GM13977 (cell line): ENCODE data around the gene DMD.

Experiments
- DNase-seq: peaks from one replicate; pipeline ENCODE4 v3.0.0; 2012; ENCODE audit warnings: low spot score
- CTCF ChIP-seq: IDR thresholded peaks from 2 replicates; pipeline ENCODE4 v1.5.1; 2012; ENCODE audit warnings: mild to moderate bottlenecking, control low read depth; ENCODE audit not compliant: insufficient read depth; ENCODE audit errors: extremely low read depth, missing control alignments
- in situ Hi-C: fragments of 300-500 bp; cut with MboI; formaldehyde crosslinking; loops from one replicate; pipeline ENCODE4 v1.12.0; 2022; ENCODE audit warnings: low sequenced_read_pairs, low pct_unique_long_range_greater_than_20kb, mixed read lengths, inconsistent platforms; ENCODE audit not compliant: unreplicated experiment

DMD gene

DNA sequence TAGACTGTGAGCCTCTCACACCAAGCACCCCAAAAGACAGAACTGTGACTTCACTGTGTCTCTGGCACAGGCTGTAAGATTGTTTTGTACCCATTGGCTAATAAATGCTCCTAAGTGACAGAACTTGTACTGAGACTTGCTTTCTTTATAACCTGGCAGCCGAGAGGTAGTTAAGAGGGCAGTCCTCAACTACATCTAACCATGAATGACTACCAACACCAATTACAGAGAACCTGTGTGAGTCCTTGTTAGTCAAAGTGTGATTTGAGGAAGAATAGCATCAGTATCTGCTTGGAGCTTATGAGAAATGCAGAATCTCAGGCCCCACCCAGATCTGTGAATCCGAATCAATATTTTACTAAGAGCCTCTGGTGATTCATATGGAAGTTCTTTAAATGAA, 1985.5 kb downstream of the DMD start:
- TF ChIP-seq CTCF = no peak
- DNase-seq = no peak
- in situ Hi-C loops = no loop called here

GRCh38 chrX:31224381-31225012, 1986.9 kb downstream of the DMD start:
- in situ Hi-C loops = loop anchor here (25.0 kb wide), 1 partner anchor 438 kb away; no protein-coding TSS in a partner anchor
- TF ChIP-seq CTCF = no peak
- no peak for DNase-seq

- DNase-seq = peak; percentile 31
- no peak for TF ChIP-seq CTCF
- in situ Hi-C loops = loop anchor here (25.0 kb wide), 1 partner anchor 438 kb away; no protein-coding TSS in a partner anchor
Observed at GRCh38 chrX:31223817-31224216, 1987.5 kb downstream of the DMD start.

DNA sequence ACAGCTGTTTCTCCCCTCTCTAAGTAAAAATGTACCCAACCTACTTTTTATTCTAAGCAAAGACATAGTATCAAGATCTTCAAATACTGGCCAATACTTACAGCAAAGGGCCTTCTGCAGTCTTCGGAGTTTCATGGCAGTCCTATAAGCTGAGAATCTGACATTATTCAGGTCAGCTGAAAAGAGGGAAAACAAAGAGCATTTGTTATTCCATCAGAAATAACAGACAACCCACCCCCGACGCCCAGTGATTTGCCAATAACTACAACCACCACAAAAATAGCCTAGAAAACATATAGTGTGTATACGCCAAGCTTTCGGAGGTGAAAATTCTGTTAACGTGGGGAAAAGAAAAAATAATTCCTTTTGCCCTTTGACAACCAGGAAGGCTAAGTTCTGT, 1988.4 kb downstream of the DMD start:
- in situ Hi-C loops = loop anchor here (25.0 kb wide), 1 partner anchor 439 kb away; no protein-coding TSS in a partner anchor
- no peak for TF ChIP-seq CTCF

DNA sequence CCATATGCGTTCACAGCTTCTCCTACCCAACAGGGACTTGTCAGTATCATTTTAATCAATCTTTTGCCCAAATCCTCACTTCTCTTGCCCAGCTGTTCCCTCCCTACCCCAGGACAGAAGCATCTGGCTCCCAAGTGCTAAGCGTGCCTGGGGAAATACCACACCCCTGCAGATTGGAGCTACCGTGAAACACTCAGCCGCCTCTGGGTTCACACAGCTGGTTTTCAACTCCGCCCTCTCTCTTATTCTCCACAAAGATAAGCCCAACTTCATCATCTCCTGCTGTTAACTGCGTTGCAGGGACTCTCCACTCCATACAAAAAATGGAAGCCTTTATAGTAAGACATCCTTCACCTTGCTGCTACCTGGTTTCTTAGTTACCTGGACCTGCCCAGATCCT, 1992.2 kb downstream of the DMD start:
- no peak for DNase-seq
- in situ Hi-C loops = loop anchor here (10.0 to 25.0 kb wide), 2 partner anchors 184 to 443 kb away; no protein-coding TSS in a partner anchor

More for the DNA sequence above, 1988.4 kb downstream of the DMD start:
- DNase-seq = no peak

GRCh38 chrX:31217084-31217483, 1994.3 kb downstream of the DMD start:
- in situ Hi-C loops = loop anchor here (10.0 to 25.0 kb wide), 2 partner anchors 182 to 445 kb away; no protein-coding TSS in a partner anchor

More for the DNA sequence above, 1992.2 kb downstream of the DMD start:
- TF ChIP-seq CTCF = no peak

More at GRCh38 chrX:31217084-31217483, 1994.3 kb downstream of the DMD start:
- DNase-seq = no peak
- no peak for TF ChIP-seq CTCF
